HG02642 (cell line): ENCODE measurements around the gene APOBEC3G.
A peak's percentile ranks its signal among the peaks of the same experiment; 100 is the strongest.
"Not testable (repeated sequence)": the region's sequence is repeated elsewhere in the genome, so short reads cannot be mapped to it uniquely, and the experiment has no call there.

ENCODE experiments used
- ATAC-seq: cut with Tn5 transposase; IDR thresholded peaks from one replicate; pipeline ENCODE4 v1.9.1; 2021; ENCODE audit warnings: mild to moderate bottlenecking; ENCODE audit not compliant: unreplicated experiment, poor library complexity

Gene APOBEC3G

DNA sequence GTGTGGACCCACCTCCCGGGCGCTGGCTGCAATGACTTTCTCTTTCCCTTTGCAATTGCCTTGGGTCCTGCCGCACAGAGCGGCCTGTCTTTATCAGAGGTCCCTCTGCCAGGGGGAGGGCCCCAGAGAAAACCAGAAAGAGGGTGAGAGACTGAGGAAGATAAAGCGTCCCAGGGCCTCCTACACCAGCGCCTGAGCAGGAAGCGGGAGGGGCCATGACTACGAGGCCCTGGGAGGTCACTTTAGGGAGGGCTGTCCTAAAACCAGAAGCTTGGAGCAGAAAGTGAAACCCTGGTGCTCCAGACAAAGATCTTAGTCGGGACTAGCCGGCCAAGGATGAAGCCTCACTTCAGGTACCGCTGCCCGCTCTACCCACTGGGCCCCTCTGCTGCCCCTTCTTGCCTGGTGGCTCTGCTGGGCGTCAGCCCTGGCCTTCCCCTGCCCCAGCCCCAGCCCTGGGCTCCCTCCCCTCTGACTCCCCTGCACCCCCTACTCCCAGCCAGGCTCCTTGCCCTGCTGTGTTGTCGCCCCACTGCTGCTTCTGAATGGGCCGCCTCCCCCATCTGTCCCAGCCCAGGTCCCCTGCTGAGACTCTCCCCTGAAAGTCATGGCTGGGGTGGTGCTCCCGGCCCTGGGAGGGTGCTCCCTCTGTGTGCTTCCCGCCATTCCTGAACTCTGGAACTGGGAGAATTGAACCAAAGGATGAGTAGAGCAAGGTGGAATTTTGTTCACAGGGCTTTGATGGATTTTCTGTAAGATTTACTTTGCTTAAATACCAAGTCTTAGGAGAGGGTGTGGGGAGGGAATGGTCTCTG is at the start of gene APOBEC3G:
APOBEC3G (plus strand) TSS at position 250 of the 815 bp plus-strand sequence; CDS start at position 337, 87 bp downstream.
- ATAC-seq: peak; percentile 69

DNA sequence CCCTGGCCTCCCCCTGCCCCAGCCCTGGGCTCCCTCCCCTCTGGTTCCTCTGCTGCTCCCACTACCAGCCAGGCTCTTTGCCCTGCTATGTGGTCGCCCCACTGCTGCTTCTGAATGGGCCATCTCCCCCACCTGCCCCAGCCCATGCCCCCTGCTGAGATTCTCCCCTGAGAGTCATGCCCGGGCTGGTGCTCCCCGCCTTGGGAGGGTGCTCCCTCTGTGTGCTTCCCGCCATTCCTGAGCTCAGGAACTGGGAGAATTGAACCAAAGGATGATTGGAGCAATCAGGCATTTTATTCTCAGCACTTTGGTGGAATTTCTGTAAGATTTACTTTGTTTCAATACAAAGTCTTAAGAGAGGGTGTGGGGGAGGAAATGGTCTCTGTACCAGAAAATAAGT is 49.4 kb upstream of the APOBEC3G start:
- no peak for ATAC-seq

DNA sequence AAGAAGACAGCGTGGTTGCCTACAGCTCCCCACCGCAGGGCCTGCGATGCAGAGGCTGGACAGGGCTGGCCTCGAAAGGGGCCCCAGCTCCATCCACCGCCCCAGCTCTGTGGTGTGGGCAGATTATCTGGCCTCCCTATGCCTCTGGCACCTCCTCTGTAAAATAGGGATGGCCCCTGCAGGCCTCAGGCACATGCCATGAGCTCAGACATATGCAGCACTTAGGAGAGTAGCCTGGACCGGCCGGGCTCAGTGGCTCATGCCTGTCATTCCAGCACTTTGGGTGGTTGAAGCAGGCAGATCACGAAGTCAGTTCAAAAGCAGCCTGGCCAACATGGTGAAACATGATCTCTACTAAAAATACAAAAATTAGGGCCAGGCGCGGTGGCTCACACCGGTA is 48.8 kb upstream of the APOBEC3G start:
- ATAC-seq: no peak

DNA sequence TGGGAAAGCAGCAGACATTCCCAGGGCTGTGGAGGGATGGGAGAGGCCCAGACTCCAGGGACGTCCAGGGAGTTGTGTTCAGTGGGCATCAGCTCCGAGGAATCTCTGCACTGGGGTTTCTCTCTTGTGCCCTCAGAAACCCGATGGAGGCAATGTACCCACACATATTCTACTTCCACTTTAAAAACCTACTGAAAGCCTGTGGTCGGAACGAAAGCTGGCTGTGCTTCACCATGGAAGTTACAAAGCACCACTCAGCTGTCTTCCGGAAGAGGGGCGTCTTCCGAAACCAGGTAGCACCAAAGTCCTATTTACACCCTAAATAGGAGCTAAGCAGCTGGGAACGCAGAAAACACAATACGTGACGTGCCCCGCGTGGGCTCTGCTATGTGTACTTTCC is 47.8 kb upstream of the APOBEC3G start:
- ATAC-seq: no peak

DNA sequence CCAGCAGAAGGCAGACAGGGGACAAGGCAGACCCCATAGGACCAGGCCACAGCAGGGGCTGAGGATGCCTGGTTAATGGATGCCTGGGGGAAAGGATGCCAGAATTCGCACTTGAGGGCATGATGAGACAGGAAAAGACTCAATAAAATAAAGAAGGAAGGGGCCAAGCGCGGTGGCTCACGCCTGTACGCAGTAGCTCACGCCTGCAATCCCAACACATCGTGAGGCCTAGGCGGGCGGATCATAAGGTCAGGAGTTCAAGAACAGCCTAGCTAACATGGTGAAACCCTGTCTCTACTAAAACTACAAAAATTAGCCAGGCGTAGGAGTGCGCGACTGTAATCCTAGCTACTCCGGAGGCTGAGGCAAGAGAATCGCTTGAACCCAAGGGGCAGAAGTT is 46.4 kb upstream of the APOBEC3G start:
- ATAC-seq: no peak

DNA sequence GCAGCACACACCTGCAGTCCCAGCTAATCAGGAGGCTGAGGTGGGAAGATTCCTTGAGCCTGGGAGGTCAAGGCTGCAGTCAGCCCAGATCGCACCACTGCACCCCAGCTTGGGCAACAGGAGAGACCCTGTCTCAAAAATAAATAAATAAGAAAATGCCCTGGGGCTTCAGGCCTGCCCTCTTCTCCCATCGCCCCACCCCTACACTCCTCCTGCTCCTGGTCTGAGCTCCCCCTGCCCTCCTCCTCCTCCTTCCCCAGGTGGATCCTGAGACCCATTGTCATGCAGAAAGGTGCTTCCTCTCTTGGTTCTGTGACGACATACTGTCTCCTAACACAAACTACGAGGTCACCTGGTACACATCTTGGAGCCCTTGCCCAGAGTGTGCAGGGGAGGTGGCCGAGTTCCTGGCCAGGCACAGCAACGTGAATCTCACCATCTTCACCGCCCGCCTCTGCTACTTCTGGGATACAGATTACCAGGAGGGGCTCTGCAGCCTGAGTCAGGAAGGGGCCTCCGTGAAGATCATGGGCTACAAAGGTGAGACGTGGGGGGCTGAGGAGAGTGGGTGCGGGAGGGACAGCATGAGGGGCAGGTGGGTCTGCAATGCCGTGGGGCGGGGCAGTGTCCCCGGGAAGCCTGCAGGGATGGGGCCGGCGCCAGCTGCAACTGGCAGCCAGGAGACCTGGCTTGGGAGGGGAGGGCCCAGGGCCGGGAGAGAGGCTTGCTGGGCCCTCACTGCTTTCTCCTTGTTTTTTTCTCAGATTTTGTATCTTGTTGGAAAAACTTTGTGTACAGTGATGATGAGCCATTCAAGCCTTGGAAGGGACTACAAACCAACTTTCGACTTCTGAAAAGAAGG is 45.4 kb upstream of the APOBEC3G start:
- not testable (repeated sequence) for ATAC-seq

DNA sequence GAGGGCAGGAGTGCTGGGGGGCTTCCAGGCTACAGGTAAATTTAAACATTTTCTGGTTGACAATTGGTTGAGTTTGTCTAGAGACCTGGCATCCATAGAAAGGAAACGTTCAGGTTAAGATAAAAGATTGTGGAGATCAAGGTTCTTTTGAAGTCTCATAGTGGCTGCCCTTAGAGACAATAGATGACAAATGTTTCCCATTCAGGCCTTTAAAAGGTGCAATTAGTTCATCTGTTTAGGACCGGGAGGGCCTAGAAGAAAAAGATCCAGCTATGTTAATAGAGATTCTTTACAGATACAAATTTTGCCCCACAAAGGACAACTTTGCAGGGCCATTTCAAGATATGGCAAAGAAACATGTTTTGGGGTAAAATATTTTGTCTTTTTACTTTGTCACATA is 40.0 kb upstream of the APOBEC3G start:
- not testable (repeated sequence) for ATAC-seq

DNA sequence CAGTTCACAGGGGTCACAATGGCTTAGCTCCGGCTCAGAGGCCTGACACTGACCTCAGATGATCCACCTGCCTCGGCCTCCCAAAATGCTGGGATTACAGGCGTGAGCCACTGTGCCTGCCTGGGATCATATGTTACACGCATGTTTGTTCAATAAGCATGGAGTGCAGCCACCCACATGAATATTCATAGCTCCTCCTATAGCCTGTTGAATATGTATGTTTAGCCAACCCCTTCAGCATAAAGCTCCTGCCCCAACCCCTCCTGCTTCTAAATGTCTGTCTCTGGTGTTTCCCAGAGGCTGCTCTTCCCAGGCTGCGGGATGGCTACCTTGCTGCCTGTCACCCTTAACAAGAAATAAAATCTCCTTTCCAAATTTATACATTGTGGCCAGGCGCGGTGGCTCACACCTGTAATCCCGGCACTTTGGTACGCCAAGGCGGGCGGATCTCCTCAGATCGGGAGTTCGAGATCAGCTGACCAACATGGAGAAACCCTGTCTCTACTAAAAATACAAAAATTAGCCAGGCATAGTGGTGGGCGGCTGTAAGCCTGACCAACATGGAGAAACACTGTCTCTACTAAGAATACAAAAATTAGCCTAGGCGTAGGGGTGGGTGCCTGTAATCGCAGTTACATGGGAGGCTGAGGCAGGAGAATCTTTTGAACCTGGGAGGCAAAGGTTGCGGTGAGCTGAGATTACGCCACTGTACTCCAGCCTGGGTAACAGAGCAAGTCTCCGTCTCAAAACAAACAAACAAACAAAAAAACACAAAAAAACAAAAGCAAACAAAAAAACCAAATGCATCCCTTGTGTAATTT is 37.6 kb upstream of the APOBEC3G start:
- ATAC-seq: no peak

DNA sequence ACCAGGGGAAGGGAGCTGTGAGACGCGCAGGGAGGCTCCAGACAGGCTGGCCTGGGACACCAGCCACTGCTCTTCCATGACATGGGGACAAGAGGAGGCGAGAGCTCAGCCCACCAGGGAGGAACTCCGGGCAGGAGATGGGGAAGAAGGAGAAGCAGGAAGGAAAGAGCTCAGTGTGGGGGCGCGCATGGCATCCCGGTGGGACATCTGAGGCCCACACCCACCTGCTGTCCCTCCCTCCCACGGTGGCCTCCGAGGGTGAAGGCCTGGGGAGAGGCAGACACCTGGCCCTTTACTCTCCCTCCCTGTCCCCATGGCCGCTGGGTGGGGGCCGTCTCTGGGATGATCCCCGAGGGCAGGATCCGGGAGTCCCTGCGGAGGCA is 36.9 kb upstream of the APOBEC3G start:
- ATAC-seq: not testable (repeated sequence)

DNA sequence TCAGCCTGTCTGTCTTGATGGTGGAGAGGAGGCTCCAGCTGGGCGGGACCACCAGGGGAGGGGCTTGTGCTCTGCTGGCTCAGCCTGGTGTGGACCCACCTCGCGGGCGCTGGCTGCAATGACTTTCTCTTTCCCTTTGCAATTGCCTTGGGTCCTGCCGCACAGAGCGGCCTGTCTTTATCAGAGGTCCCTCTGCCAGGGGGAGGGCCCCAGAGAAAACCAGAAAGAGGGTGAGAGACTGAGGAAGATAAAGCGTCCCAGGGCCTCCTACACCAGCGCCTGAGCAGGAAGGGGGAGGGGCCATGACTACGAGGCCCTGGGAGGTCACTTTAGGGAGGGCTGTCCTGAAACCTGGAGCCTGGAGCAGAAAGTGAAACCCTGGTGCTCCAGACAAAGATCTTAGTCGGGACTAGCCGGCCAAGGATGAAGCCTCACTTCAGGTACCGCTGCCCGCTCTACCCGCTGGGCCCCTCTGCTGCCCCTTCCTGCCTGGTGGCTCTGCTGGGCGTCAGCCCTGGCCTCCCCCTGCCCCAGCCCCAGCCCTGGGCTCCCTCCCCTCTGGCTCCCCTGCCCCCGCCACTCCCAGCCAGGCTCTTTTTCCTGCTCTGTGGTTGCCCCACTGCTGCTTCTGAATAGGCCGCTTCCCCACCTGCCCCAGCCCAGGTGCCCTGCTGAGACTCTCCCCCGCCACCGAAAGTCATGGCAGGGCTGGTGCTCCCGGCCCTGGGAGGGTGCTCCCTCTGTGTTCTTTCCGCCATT is 36.4 kb upstream of the APOBEC3G start, which contains the start of gene APOBEC3F:
APOBEC3F (plus strand) TSS at position 327 of the 759 bp plus-strand sequence; CDS start at position 424, 97 bp downstream.
- peak; percentile 92 for ATAC-seq

DNA sequence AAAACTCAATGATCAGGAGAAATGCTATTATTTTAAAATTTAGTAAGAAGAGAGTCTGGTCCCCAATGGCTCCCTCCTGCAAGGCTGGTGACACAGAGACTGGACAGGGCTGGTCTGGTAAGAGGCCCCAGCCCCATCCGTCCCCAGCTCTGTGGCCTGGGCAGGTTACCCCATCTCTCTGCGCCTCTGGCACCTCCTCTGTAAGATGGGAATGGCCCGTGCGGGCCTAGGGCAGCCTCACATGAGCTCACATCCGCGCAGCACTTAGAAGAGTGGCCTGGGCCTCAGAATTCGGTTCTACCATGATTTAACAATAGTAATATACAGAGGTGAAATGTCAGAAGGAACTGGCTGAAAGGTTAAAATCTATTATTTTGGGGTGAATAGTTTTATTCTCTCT is 35.2 kb upstream of the APOBEC3G start:
- no peak for ATAC-seq

DNA sequence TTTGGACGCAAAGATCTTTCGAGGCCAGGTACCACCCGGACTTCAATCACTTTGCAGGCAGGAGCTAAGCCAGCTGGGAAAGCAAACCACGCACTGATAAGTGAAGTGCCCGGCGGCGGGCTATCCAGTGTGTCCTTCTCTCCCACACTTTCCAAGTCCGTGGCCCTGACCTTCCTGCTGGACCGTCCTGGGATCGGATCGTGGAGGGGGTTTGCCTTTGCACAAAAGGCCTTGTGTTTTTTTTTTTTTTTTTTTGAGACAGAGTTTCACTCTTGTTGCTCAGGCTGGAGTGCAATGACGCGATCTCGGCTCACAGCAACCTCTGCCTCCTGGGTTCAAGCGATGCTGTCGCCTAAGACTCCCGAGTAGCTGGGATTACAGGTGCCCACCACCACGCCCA is 34.0 kb upstream of the APOBEC3G start:
- not testable (repeated sequence) for ATAC-seq

DNA sequence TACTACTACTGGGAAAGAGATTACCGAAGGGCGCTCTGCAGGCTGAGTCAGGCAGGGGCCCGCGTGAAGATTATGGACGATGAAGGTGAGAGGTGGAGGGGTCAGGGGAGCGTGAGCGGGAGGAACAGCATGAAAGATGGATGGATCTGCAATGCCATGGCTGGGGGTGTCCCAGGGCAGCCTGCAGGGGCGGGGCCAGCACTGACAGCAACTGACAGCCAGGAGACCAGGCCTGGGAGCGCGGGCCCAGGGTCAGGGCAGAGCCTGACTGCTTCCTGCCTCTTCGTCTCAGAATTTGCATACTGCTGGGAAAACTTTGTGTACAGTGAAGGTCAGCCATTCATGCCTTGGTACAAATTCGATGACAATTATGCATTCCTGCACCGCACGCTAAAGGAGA is 31.9 kb upstream of the APOBEC3G start:
- ATAC-seq: not testable (repeated sequence)

DNA sequence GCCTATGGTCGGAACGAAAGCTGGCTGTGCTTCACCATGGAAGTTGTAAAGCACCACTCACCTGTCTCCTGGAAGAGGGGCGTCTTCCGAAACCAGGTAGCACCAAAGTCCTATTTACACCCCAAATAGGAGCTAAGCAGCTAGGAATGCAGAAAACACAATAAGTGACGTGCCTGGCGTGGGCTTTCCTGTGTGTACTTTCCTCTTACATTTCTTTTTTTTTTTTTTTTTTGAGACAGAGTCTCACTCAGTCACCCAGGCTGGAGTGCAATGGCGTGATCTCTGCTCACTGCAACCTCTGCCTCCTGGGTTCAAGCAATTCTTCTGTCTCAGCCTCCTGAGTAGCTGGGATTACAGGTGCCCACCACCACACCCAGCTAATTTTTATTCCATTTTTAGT is 27.6 kb upstream of the APOBEC3G start:
- not testable (repeated sequence) for ATAC-seq

DNA sequence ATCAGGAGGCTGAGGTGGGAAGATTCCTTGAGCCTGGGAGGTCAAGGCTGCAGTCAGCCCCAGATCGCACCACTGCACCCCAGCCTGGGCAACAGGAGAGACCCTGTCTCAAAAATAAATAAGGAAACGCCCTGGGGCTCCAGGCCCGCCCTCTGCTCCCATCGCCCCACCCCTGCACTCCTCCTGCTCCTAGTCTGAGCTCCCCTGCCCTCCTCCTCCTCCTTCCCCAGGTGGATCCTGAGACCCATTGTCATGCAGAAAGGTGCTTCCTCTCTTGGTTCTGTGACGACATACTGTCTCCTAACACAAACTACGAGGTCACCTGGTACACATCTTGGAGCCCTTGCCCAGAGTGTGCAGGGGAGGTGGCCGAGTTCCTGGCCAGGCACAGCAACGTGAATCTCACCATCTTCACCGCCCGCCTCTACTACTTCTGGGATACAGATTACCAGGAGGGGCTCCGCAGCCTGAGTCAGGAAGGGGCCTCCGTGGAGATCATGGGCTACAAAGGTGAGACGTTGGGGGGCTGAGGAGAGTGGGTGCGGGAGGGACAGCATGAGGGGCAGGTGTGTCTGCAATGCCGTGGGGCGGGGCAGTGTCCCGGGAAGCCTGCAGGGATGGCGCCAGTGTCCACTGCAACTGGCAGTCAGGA is 25.1 kb upstream of the APOBEC3G start:
- not testable (repeated sequence) for ATAC-seq

DNA sequence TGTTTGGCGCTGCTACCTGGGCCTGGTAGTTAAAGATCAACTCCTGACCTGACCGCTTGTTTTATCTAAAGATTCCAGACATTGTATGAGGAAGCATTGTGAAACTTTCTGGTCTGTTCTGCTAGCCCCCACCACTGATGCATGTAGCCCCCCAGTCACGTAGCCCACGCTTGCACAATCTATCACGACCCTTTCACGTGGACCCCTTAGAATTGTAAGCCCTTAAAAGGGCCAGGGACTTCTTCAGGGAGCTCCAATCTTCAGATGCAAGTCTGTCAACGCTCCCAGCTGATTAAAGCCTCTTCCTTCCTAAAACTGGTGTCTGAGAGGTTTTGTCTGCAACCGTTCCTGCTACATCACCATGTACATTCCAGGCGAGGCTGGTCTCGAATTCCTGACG is 21.4 kb upstream of the APOBEC3G start:
- ATAC-seq: no peak

DNA sequence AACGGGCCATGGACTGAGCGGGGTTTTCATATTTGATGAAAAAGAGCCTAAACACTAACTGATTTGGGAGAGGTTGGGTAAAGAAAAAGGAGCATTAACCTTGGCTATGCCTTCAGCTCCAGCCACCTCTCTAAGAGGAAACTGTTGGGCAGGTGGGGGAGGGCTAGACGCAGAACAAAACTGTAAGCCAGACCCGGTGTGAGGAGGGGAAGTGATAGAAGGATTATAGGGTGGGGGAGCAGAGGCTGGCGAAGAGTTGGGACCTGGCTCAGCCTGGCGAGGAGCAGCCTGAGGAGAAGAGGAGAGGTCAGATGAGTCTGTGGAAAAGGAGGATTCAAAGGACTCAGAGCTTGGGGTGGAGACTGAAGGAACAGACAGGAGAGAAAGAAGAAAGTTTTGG is 15.8 kb upstream of the APOBEC3G start:
- not testable (repeated sequence) for ATAC-seq

DNA sequence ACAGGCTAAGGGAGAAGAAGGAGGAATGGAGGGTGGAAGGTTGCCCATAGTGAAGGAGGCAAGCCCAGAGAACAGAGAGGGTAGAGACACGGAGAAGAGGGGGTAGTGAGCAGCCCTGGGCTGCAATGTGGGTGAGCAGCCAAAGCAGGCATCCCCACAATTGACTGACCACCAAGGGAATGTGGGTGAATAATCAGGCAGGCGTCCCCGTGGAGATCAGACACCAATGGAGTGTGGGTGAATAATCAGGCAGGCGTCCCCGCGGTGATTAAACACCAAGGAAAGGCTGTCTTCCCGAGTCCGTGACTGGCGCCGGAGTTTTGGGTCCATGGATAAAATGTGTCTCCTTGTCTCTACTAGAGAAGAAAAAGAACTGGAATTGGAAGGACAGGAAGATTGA is 15.1 kb upstream of the APOBEC3G start:
- not testable (repeated sequence) for ATAC-seq

DNA sequence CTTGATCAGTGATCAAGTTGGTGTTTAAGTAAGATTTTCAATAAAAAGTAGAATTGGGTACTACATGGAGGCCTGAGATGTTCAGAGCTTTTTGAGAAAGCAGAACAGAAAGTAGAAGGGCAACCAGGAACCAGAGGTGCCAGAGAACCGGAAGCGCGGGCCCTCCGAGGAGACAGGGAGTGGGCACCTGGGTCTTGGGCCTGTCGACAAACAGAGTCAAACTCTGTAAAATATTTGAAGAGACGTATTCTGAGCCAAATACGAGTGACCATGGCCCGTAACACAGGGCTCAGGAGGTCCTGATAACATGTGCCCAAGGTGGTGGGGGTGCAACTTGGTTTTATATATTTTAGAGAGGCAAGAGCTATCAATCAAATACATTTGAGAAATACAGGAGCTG is 13.2 kb upstream of the APOBEC3G start:
- peak; percentile 50 for ATAC-seq
